Measurements from ENCODE around the gene NCKAP5. TPM values are rescaled to one million over a fixed set of nuclear protein-coding genes. Genes with fewer than 3 reads are reported as not detected.

Gene NCKAP5
- total and polyA plus RNA-seq, 2 of the 13 experiments (the other 11 are each of a cell fraction or from before 2014, with no cell fraction given), result 0.01 TPM; not detected in 1

DNA sequence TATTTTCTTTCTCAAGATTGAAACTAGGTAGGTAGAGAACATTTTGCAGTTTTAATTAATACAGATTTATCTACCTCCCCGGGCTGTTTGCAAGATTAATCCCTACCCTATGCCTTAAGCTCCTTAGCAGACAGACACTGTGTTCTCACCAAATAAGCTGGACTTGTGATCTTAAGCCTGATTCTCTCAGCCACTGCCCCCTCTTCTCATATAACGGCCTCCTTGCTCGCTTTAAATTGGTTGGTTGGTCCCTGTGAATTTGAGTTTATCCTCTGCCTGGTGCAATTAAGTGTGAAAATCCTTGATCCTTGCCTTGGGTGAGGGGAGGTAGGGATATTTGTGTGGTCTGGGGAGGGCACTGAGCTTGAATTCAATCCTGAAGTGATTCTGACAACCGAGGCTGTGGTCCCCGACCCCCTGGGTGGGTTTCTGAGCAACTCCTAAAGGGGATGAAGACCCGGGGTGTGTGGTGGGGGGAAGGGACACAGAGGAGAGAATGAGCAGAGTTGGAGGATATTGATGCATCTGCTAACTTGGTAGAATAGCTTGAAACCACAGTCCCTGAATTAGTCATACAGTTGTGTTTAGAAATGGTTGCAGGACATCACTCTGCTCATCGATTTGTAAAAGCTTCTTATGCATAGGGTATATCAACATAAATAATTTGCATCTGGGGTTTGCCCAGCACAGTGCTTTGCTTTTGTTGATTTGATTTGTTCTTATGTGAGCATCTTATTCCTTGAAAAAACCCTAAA, 36.9 kb upstream of the NCKAP5 start (continued):
- TF ChIP-seq, protein P1, sequence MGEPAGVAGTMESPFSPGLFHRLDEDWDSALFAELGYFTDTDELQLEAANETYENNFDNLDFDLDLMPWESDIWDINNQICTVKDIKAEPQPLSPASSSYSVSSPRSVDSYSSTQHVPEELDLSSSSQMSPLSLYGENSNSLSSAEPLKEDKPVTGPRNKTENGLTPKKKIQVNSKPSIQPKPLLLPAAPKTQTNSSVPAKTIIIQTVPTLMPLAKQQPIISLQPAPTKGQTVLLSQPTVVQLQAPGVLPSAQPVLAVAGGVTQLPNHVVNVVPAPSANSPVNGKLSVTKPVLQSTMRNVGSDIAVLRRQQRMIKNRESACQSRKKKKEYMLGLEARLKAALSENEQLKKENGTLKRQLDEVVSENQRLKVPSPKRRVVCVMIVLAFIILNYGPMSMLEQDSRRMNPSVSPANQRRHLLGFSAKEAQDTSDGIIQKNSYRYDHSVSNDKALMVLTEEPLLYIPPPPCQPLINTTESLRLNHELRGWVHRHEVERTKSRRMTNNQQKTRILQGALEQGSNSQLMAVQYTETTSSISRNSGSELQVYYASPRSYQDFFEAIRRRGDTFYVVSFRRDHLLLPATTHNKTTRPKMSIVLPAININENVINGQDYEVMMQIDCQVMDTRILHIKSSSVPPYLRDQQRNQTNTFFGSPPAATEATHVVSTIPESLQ (CRISPR knock-in tag; conservative IDR thresholded peaks at IDR 0.05), result no peak
- TF ChIP-seq, protein P2, sequence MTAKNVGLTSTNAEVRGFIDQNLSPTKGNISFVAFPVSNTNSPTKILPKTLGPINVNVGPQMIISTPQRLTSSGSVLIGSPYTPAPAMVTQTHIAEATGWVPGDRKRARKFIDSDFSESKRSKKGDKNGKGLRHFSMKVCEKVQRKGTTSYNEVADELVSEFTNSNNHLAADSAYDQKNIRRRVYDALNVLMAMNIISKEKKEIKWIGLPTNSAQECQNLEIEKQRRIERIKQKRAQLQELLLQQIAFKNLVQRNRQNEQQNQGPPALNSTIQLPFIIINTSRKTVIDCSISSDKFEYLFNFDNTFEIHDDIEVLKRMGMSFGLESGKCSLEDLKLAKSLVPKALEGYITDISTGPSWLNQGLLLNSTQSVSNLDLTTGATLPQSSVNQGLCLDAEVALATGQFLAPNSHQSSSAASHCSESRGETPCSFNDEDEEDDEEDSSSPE (CRISPR knock-in tag; IDR thresholded peaks at IDR 0.05), result no peak
- TF ChIP-seq ATAD3A (CRISPR knock-in tag; IDR thresholded peaks at IDR 0.05), result no peak
- no peak for TF ChIP-seq NFRKB (IDR thresholded peaks at IDR 0.05)
- no peak for TF ChIP-seq TCF7 (IDR thresholded peaks at IDR 0.05; ENCODE audit: low read depth)
- TF ChIP-seq ZNF674 (CRISPR knock-in tag; IDR thresholded peaks at IDR 0.05; ENCODE audit: low read depth), result no peak
- TF ChIP-seq THYN1 (CRISPR knock-in tag; IDR thresholded peaks at IDR 0.05; ENCODE audit: borderline replicate concordance, low read depth), result no peak
- no peak for TF ChIP-seq DMAP1 (CRISPR knock-in tag; IDR thresholded peaks at IDR 0.05)
- no peak for TF ChIP-seq GATAD2A (CRISPR knock-in tag; IDR thresholded peaks at IDR 0.05)
- TF ChIP-seq, protein P3, sequence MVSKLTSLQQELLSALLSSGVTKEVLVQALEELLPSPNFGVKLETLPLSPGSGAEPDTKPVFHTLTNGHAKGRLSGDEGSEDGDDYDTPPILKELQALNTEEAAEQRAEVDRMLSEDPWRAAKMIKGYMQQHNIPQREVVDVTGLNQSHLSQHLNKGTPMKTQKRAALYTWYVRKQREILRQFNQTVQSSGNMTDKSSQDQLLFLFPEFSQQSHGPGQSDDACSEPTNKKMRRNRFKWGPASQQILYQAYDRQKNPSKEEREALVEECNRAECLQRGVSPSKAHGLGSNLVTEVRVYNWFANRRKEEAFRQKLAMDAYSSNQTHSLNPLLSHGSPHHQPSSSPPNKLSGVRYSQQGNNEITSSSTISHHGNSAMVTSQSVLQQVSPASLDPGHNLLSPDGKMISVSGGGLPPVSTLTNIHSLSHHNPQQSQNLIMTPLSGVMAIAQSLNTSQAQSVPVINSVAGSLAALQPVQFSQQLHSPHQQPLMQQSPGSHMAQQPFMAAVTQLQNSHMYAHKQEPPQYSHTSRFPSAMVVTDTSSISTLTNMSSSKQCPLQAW (CRISPR knock-in tag; IDR thresholded peaks at IDR 0.05), result no peak
- TF ChIP-seq GLI4 (CRISPR knock-in tag; IDR thresholded peaks at IDR 0.05; ENCODE audit: borderline replicate concordance), result no peak
- no peak for TF ChIP-seq ZNF205 (CRISPR knock-in tag; IDR thresholded peaks at IDR 0.05)
- TF ChIP-seq NFYC (CRISPR knock-in tag; IDR thresholded peaks at IDR 0.05), result no peak

Measured in HepG2 (cell line).